ENCODE results near the gene SLC26A9.

DNA sequence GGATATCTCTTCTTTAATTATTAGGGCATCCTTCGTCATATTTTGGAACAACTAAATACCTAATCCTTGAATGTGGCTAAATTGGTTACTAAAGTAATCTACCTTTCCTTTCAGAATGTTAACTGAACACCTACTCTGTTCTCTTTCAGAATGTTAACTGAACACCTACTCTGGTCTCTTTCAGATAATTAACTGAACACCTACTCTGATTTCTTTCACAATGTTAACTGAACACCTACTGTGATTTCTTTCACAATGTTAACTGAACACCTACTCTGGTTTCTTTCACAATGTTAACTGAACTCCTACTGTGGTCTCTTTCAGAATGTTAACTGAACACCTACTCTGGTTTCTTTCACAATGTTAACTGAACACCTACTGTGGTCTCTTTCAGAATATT is 38.0 kb upstream of the SLC26A9 start:
- TF ChIP-seq CTCF (IDR thresholded peaks at IDR 0.05) (no peak), POLR2A (IDR thresholded peaks at IDR 0.05) (no peak)
